Transverse colon (tissue), 4 donors: Measurements from ENCODE around the gene EVA1C. TPM values are rescaled to one million over a fixed set of nuclear protein-coding genes. Genes with fewer than 3 reads are reported as not detected.

Experiments
- DNase-seq: peaks from one replicate; pipeline ENCODE4 v3.0.0-alpha.2; 2019
- H3K27ac ChIP-seq, 4 donors: fragments of 200-600 bp; sonication (generic); 2 replicates each; pipeline ENCODE4 v1.5.1; 2016 to 2018; ENCODE audit warnings: inconsistent platforms in 4 of 4
- H3K27me3 ChIP-seq: fragments of 200-600 bp; sonication (generic); 2 replicates; pipeline ENCODE4 v1.5.1; 2017; ENCODE audit warnings: inconsistent platforms
- H3K36me3 ChIP-seq, 4 donors: fragments of 200-600 bp; sonication (generic); 2 replicates each; pipeline ENCODE4 v1.5.1; 2017 to 2019; ENCODE audit warnings: inconsistent platforms in 4 of 4
- H3K4me1 ChIP-seq, 4 donors: fragments of 200-600 bp; sonication (generic); 2 replicates each; pipeline ENCODE4 v1.5.1; 2017 to 2020; ENCODE audit warnings: inconsistent platforms in 4 of 4
- H3K4me3 ChIP-seq, 4 donors: fragments of 200-600 bp; sonication (generic); 1 replicate in 1 of 4; 2 replicates in 3 of 4; pipeline versions ENCODE4 v1.5.1 to v1.6.1; 2017 to 2019; ENCODE audit warnings: inconsistent platforms in 4 of 4
- H3K9me3 ChIP-seq, 2 donors: fragments of 200-600 bp; sonication (generic); 2 replicates each; pipeline ENCODE4 v1.5.1; 2017 to 2019; ENCODE audit warnings: inconsistent platforms in 2 of 2
- EP300 ChIP-seq: sonication (generic); formaldehyde crosslinking; IDR thresholded peaks from one replicate; pipeline ENCODE4 v1.6.1; 2017; ENCODE audit warnings: antibody characterized with exemption, low read depth
- POLR2A ChIP-seq: fragments of 450-650 bp; IDR thresholded peaks from one replicate; pipeline ENCODE4 v1.6.1; 2016; ENCODE audit warnings: antibody characterized with exemption, mild to moderate bottlenecking, moderate library complexity
- POLR2AphosphoS5 ChIP-seq, 3 donors: sonication (generic); formaldehyde crosslinking; IDR thresholded peaks; one replicate each; pipeline ENCODE4 v1.6.1; 2016; ENCODE audit warnings: antibody characterized with exemption in 3 of 3
- WGBS, 2 donors: methylation state at CpG; one replicate each; pipeline ENCODE4 v1.1.5; 2018; ENCODE audit warnings: low coverage in 1 of 2; 5-methylcytosine and 5-hydroxymethylcytosine counted together
- in situ Hi-C, 4 donors: fragments of 200-750 bp; cut with MboI; loops; one replicate each; pipeline versions ENCODE4 v1.15.0 to v1.15.1; 2017; ENCODE audit warnings: low sequenced_read_pairs in 3 of 4, low pct_ligation_motif_present in 1 of 4, low pct_unique_long_range_greater_than_20kb in 1 of 4
- intact Hi-C: fragments of 100-400 bp; cut with DNase I; formaldehyde crosslinking; loops from one replicate; pipeline ENCODE4 v1.15.1; 2023; ENCODE audit warnings: low total_unique reads
- total RNA-seq, 4 donors: library from RNA; depleted of rRNA; stranded (reverse); fragments of >200 nt; gene quantifications; one replicate each; pipeline ENCODE4 v1.1.0, GENCODE V29; 2016
- TF ChIP-seq, protein P1 (sequence below), 5 experiments: fragments of 200-600 bp in 3 of 5; fragments of 450-650 bp in 2 of 5; sonication (generic) in 3 of 5; IDR thresholded peaks; 1 replicate in 2 of 5; 2 replicates in 3 of 5; pipeline ENCODE4 v1.5.1; 2016 to 2017; ENCODE audit warnings: antibody characterized with exemption in 5 of 5, inconsistent platforms in 3 of 5, mild to moderate bottlenecking in 2 of 5, moderate library complexity in 1 of 5

EVA1C gene
- total RNA-seq, 4 donors from 2014 or later: 8.6 to 44.1 (median 33.8) TPM

DNA sequence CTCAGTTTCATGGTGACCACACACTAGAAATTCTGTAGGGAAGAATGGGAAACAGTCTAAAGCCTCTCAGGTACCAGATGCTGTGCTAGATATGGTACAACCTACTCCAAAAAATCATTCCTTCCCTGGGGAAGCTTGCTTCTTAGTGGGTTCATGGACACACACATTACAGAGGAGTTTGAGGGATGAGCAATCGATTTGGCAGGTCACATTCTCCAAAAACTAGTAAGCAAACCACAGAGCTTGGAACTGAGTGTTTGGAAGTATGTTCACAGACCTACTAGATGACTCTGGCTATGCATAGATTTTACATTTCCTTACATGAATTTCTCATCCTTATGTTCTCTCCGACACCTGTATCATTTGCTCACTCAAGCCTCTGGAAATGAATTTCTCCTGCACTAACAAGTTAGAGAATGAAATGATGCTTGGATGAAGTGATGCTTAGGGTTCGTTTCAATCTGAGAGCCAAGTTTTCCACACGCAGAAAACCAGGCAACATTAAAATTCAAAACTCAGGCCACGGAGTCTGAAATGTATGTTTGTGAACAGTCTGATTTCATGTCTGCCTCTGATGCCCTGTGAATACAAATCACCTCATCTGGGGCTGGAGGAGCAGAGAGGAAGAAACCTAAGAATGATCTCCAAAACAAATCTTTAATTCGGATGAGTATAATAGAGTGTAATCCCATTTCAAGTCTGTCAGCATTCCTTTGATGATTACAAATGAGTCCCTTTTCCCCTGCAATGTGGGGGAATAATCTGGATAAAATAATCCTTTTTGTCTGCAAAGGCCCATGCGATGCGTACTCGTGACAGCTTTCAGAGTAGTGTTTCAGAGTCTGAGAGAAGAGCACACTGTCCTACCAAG, 11.0 kb downstream of the EVA1C start:
- Histone ChIP-seq H3K27me3 (no peaks in the 10 kb centered on the region), H3K36me3 (no peaks in the 10 kb centered on the region), H3K4me1 (no peaks in the 10 kb centered on the region), H3K9me3 (no peaks in the 10 kb centered on the region), H3K4me3 (no peak overlapping the region), H3K27ac (no peak overlapping the region)
- TF ChIP-seq EP300 (no peak), POLR2AphosphoS5 (IDR thresholded peaks at IDR 0.05) (no peak), POLR2A (no peak)
- TF ChIP-seq, protein P1, sequence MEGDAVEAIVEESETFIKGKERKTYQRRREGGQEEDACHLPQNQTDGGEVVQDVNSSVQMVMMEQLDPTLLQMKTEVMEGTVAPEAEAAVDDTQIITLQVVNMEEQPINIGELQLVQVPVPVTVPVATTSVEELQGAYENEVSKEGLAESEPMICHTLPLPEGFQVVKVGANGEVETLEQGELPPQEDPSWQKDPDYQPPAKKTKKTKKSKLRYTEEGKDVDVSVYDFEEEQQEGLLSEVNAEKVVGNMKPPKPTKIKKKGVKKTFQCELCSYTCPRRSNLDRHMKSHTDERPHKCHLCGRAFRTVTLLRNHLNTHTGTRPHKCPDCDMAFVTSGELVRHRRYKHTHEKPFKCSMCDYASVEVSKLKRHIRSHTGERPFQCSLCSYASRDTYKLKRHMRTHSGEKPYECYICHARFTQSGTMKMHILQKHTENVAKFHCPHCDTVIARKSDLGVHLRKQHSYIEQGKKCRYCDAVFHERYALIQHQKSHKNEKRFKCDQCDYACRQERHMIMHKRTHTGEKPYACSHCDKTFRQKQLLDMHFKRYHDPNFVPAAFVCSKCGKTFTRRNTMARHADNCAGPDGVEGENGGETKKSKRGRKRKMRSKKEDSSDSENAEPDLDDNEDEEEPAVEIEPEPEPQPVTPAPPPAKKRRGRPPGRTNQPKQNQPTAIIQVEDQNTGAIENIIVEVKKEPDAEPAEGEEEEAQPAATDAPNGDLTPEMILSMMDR (IDR thresholded peaks at IDR 0.05): no peak
- in situ Hi-C loops (loop anchor here in 1 of 4 donors (25.0 kb wide), 1 partner anchor 139 kb away; no protein-coding TSS in a partner anchor), intact Hi-C loops (no loop called here)
- DNase-seq: no peak
- 85 to 88% methylated on average over 8 to 9 of the region's 9 CpGs for WGBS, 2 donors

GRCh38 chr21:32424191-32424535, 11.7 kb downstream of the EVA1C start:
- Histone ChIP-seq H3K27ac (no peak overlapping the region), H3K4me3 (no peak overlapping the region), H3K36me3 (no peaks in the 10 kb centered on the region), H3K27me3 (no peaks in the 10 kb centered on the region), H3K4me1 (no peaks in the 10 kb centered on the region), H3K9me3 (no peaks in the 10 kb centered on the region)
- in situ Hi-C loops (loop anchor here in 1 of 4 donors (25.0 kb wide), 1 partner anchor 138 kb away; no protein-coding TSS in a partner anchor), intact Hi-C loops (no loop called here)
- no peak for DNase-seq
- TF ChIP-seq EP300 (no peak), POLR2A (no peak), POLR2AphosphoS5 (IDR thresholded peaks at IDR 0.05) (no peak)
- TF ChIP-seq, protein P1 (IDR thresholded peaks at IDR 0.05): no peak
- WGBS, 2 donors: 60 to 92% methylated on average over 2 of the region's 2 CpGs

DNA sequence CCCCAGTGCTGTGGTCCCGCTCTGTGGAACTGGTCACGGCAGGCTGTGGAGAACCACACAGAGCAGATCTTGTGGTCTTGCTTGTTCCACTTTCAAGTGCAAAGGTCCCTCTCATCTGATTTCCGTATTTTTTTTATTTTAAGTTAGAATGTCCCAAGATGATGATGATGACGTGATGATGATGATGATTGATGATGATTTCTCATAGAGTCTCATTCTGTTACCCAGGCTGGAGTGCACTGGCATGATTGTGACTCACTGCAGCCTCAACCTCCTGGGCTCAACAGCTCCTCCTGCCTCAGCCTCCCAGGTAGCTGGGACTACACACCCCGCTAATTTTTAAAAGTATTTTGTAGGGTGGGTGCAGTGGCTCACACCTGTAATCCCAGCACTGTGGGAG, 12.2 kb downstream of the EVA1C start:
- Histone ChIP-seq H3K4me1 (no peaks in the 10 kb centered on the region), H3K27ac (no peak overlapping the region), H3K9me3 (no peaks in the 10 kb centered on the region), H3K4me3 (no peak overlapping the region), H3K27me3 (no peaks in the 10 kb centered on the region), H3K36me3 (no peaks in the 10 kb centered on the region)
- no peak for DNase-seq
- in situ Hi-C loops (loop anchor here in 1 of 4 donors (25.0 kb wide), 1 partner anchor 138 kb away; no protein-coding TSS in a partner anchor), intact Hi-C loops (no loop called here)
- 83 to 100% methylated on average over 2 to 5 of the region's 5 CpGs for WGBS, 2 donors
- TF ChIP-seq, protein P1 (IDR thresholded peaks at IDR 0.05): no peak
- no peak for TF ChIP-seq EP300
- no peak for TF ChIP-seq POLR2AphosphoS5 (IDR thresholded peaks at IDR 0.05)
- no peak for TF ChIP-seq POLR2A

- Histone ChIP-seq H3K9me3 (no peaks in the 10 kb centered on the region), H3K27me3 (no peaks in the 10 kb centered on the region), H3K27ac (no peak overlapping the region), H3K36me3 (no peaks in the 10 kb centered on the region), H3K4me1 (no peaks in the 10 kb centered on the region), H3K4me3 (no peak overlapping the region)
- 85 to 91% methylated on average over 4 of the region's 4 CpGs for WGBS, 2 donors
- TF ChIP-seq POLR2AphosphoS5 (IDR thresholded peaks at IDR 0.05) (no peak), POLR2A (no peak), EP300 (no peak)
- TF ChIP-seq, protein P1 (IDR thresholded peaks at IDR 0.05): no peak
- in situ Hi-C loops (no loop called here), intact Hi-C loops (no loop called here)
- DNase-seq: no peak
Observed at GRCh38 chr21:32425628-32426027, 13.1 kb downstream of the EVA1C start.
